ENCODE data around the gene KRTAP5-1.

Gene KRTAP5-1

DNA sequence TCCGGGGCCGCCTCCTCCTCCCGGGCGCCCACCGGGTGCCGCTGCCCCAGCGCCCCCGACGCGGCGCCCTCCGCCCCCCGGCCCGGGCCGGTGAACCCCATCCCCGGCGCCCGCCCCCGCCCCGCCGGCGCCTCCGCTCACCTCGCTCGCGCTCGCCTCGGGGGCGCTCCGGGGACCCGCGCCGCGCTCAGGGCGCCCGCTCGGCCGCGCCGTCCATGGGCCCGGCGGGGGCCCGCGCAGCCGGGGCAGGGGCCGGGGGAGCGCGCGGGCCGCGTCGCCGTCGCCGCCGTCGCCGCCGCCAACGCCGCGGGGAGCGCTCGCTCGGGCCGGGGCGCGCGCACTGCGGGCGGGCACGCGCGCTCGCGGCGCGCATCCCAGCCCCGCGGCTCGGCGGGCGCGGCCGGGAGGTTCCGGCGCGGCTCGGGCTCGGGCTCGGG, 13.3 kb downstream of the KRTAP5-1 start:
- no peak for DNase-seq (ENCODE audit: low spot score)

DNA sequence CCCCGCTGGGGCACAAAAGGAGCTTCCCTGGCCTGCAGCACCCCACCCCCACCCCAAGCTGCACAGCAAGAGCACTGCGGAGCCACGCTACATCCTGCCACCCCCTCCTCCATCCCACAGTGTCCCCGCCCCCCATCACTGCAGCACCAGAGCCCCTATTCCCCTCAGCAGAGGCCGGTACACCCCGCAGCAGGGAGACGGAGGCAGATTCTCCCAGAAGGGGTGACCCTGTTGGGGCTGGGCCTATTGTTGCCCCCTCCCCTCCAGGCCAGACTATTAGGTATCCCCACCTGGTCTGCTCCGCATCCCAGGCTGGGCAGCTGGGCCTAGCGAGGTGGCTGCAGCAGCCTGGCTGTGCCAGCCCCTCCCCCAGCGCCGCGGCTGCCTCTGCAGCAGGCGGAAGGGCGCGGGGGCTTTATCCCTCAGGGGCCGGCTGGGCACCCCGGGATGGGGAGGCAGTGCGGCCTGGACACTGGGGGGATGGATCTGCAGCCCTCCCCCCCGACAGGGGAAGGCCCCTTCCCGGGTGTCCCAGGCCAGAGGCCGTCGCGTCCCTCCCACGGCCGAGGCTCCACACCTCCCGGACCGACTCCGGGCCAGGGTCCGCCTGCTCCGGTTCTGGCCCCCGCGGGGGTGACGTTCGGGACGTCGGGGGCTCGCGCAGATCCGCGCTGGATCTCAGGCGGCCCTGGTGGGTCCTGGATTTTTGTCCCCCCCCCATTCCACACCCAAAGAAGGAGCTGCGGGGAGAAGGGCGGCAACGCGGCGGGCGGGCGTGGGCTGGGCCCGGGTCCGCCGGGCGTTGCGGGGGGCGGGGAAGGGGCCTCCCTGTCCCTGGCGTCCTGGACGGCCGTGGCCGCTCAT, 14.0 kb downstream of the KRTAP5-1 start:
- DNase-seq (ENCODE audit: low spot score), result no peak

DNA sequence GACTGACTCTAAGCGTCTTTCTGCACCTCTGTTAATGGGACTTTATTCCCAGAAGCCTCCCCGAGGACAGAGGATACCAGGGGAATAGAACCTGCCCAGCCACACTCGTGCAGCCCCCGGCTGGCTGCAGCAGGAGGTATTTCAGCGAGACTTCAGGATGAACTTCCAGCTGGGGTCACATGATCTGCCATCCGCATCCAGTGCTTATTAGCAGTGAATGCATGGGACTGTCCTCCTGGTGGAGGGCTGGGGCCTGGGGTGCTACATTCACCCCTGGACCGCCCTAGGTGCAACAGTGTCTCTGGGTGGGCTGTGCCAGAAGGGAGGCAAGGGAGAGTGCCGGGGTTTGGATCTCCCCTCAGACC, 14.6 kb downstream of the KRTAP5-1 start:
- no peak for DNase-seq (ENCODE audit: low spot score)

DNA sequence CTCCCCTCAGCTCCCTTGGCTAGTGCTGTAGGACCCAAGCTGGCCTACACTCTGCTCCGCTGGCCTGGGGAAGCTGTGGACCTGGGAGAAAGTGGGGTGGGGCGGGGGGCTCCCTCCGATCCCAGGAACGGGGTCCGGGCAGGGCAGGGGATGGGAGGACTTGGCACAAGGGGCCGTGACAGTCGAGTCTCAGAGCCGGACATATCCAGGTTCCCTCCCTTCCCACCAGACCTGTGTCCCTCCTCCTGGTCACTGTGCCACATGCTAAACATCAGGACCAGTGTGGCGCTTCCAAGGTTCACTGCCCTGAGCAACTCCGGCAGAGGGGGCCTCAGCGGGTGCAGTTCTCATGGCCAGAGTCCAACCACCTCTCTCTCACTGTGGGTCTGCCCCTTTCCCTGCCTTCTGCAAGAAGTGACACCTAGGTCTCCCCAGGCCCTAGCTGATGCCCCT, 15.1 kb downstream of the KRTAP5-1 start:
- no peak for DNase-seq (ENCODE audit: low spot score)

DNA sequence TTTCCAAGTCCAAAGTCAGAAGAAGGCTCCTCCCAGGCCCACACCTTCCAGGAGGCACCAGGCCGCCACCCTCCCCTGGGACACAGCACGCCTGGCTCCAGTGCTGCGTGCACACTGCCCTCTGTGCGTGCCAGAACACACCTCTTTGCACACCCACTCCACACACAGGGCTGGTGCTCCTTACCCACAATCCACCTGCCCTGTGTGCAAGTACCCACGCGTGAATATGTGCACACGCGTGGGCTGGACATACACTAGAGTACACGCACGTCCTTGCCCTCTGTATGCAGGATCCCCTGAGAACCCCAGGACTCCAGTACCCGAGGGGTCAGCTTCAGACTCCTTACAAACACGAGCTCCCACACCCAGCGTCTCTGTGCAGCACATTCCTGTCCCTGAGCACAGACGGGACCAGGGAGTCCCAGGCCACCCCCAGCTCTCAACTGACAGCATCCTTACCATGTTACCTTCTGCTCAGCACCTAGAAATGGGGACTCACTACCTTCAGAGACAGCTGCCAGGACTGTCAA, 15.8 kb downstream of the KRTAP5-1 start:
- DNase-seq (ENCODE audit: low spot score), result no peak

DNA sequence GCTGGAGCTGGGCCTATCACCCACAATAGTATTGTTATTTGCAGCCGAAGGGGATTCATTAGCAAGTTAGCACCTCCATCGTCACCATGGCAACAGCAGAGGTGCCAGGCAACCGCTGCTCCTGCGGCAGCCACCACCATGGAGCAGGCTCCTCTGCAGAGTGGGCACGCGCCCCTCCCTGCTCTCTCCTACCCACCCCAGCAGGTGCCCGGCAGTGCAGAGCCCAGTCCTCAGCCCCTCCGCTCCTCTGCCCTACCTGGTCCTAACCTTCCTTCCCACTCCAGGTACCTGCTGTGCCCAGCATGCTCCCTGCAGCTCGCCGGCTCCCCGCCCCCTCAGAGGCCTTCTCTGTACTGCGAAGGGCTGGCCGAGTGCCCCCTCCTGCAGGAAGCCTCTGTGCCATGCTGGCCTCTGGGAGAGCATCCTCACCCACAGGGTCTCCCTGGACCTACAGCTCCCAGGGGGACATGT, 16.6 kb downstream of the KRTAP5-1 start:
- DNase-seq (ENCODE audit: low spot score), result no peak

DNA sequence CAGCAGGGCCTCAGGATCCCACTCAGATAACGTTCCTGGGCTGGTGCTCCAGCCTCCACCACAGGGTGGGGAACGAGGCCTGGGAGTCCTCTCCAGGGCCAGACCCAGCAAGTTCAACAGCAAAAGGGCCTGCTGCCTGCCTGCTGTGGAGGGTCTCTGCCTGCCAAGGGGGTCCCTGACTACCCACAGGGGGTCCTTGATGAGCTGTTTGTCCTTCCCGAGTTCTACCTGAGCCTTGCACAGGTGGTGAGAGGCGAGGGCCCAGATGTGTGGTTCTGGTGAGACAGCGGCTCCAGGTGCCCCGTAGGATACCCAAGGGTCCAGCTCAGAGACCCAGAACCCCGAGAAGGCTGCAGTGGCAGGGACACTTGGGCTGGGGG, 17.4 kb downstream of the KRTAP5-1 start:
- DNase-seq (ENCODE audit: low spot score), result no peak

DNA sequence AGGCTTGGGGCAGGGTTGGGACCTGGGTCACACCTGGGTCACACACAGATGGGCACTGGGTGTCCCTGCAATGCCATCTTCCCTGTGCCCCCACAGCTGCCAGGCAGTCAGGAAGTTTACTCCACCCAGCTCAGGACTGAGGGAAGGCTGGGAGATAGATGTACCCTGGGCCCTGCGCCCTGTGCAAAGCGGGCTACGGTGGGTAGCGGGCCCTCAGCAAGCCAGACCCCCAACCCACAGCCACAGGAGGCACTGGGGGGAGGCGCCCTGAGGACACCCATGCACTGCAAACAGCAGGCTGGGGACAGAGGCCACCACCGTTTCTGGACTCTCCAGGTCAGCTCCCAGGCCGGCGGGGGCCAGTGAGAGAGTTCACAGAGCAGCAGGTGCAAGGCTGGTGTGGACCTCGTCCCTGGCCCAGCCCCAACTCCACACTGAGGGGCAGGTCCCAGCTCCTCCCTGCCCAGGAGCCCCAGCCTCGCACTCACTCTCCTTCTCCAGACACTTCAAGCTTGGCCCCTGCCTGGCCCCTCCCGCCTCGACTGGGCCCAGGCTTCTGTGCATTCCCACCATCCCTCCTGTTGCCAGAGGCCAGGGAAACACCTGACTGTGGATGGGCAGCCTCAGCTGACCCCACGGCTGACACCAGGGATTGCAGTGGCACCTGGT, 17.9 kb downstream of the KRTAP5-1 start:
- DNase-seq (ENCODE audit: low spot score), result no peak

DNA sequence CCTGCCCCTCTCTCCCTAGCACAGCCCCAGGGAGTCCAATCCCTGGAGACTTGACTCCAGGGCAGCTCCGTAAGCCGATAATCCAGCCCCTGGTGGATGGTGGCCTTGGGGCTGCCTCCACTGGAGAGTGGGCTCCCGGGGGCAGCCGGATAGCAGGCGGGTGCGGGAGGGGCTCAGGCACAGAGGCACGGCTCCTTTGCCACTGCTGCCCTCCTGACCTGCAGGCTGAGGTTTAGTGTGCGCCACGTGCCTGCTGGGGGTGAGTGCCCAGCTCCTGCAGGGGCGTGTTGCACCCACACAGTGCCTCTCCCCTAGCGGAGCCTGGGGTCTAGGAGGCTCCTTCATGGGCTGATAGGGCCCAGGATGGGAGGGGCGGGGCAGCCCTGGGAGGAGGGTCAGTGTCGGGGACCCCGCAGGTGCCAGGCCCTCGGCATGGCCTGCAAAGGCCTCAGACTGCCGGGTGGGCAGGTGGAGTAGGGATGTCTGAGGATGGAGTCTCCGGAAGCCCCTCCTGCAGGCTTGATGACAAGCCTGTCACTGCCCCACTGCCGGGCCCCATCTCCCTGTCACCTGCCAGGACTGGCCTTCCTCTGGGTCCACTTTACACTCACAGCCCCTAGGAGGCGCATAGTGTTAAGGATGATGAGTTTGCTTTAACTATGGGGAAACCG, 18.6 kb downstream of the KRTAP5-1 start:
- no peak for DNase-seq (ENCODE audit: low spot score)

DNA sequence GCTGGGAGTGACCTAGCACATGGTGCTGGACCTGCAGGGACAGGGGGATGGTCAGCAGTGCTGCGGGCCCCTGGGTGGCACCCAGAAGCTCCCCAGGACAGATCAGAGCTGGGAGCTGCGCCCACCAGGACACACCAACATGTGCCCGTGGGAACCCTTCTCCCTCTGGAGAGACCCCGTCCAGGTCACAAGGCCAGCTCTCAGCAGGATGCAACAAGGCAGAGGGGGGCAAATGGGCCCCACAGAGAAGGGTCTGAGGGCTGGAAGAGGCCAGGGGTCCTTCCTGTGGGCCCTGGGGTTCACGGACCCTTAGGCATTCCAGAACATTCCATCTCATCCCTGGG, 19.2 kb downstream of the KRTAP5-1 start:
- DNase-seq (ENCODE audit: low spot score), result no peak

DNA sequence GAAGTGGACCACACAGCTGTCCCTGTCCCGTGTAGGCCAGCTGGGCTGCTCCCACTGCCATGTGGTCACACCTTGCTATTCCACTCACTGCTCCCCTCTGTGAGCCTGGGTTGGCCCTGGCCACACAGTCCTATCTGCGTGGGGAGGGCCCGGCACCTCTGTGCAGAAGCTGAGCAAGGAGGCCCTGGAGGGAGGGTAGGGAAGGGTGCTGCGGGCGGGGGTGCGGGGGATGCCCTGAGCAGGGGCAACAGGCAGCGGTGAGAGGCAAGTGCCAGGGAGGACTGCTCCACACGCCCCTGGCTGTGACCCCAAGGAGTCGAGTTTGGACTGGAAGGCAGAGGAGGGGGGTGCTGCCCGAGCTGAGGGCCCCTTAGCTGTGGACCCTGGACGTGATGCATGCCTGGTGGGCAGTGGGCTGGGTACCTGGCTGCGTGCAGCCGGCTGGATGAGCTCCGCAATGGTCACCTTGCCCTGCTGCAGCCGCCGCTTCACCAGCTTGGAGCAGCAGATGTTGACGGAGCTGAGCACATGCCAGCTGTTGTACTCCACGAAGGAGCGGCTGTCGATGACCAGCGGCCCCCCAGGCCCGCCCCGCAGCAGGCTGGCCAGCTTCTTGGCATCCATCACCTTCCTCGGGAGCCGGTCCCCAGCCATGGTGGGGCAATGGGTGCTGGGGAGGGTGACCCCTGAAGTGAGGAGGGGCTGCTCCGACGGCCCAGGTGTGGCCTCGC, 19.7 kb downstream of the KRTAP5-1 start:
- DNase-seq (ENCODE audit: low spot score), result no peak

DNA sequence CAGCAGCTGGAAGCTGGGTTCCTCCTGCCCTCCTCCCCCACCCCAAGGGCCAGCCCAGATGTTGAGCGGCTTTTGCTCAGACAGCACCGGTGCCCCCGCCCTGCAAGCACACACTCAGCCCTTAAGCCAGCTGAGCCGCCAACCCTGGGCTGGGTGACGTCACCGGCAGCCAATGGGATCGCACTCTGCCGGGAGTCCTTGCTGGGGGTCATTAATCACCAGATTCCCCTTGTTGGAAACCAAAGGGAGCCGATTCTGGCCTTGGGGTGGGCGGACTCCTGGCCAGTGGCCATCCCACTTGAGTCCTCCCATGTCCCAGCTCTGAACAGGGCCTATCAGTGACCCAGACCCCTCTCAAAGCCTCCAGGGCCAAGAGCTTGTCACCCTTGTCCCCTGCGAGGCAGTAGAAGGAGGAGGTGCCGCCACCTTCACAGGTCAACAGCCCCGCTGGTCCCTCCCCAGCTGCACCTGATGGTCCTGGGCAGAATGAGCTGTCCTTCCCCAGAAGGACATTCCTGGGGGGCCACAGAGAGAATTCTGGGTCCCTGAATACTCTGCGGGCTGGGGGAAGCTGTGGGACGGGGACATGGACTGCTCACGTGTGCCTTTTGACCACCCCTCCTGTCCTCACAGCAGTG, 20.4 kb downstream of the KRTAP5-1 start:
- DNase-seq (ENCODE audit: low spot score), result peak; percentile 84

DNA sequence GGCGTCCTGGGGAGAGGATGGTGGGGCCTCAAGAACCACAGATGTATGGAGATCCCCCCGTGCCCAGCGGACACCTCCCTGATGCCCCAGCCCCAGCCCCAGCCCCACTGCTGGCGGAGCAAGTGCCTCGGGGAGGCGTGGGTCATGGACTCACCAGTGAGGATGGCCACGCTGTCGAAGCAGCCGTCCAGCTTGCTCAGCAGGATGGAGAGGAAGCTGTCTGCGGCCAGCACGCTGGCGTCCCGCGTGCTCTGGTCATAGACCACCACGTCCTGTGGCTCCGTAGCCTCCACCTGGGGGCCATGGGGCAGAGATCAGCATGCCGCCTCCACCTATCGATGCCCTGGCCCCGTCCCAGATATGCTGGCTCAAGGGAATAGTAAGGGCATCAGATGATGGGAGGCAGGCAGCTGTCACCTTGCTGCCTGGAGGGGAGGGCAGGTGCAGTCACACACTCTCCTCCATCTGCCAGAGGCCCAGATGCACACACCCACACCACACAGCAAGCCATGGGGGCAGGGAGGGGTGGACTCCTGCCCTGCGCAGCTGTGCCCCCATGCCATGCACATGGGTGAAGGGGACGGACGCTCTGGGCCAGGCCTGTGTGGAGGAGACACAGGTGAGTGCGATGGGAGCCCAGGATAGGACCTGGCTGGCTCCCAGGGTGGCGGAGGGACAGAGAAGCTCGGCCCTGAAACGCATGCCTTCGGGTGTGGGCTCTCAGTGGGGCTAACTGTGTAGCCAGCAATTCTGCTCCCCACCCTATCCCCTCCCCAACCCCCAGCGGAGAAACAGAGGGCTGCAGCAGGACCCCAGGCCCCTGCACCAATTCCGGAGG, 21.2 kb downstream of the KRTAP5-1 start:
- no peak for DNase-seq (ENCODE audit: low spot score)

DNA sequence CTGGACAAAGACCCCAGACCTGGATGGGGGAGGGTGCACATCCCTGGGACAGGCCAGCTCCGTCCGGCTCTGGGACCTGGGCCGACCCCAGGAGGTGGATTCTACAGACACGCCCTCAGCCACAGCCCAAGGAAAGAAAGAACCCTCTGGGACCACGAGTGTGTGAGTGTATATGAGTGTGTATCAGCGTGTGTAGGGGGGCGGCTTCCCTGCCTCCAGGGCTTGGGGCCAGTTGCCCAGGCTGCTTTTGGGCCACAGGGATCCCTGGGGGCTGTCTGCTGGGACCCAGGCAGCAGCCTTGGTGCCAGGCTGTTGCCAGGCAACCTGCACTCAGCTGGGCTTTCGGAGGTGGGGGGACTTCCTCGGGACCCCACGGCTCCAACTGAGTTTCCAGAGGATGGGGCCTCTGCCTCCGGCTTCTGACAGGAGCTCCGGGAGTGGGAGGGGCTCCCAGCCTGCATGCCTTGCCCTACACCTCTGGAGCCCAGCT, 21.9 kb downstream of the KRTAP5-1 start:
- DNase-seq (ENCODE audit: low spot score), result no peak

DNA sequence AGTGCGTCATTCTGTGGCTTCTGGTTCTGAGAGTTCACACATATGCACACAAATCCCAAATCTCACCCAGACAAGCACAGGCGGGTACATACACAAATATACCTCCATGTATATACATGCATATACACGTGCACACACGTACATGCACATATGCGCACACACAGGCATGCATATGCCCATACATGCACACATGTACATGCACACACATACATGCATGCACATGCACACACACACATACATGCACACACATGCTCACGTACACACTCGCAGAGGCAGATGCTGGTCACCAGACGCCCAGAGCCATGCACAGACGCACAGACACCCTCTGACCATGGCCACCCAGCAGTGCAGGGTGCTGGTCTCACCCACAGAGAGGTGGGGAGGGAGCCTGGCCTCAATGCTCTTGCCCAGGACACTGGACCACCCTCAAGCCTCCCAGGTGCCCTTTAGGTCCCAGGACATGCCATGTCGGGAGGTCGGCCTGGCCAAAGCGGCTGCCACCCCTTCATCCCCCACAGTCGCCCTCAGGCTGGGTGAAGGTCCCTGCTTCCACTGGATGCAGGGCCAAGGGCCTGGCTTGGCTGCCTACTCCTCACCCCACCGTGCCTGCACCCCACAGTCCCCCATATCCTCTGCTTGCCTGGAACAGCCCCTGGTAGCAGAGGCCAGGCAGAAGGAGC, 22.5 kb downstream of the KRTAP5-1 start:
- no peak for DNase-seq (ENCODE audit: low spot score)

DNA sequence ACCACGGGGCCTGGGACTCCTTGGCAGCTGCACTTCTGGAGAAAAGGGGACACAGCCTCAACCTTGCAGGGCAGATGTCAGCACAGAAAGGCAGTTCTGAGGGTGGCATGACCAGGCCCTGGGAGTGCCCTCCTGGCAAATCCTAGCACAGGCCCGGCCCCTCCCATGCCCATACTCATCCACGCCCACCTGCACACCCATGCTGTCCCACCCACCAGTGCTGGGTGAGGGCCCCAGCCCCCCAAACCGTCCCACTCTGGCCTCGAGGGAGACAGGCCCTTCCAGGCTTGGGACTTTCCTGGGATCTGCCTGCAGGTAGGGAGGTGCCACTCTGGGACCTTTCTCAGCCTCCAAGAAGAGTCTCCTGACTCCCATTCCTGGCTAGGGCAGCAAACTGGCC, 23.1 kb downstream of the KRTAP5-1 start:
- no peak for DNase-seq (ENCODE audit: low spot score)

DNA sequence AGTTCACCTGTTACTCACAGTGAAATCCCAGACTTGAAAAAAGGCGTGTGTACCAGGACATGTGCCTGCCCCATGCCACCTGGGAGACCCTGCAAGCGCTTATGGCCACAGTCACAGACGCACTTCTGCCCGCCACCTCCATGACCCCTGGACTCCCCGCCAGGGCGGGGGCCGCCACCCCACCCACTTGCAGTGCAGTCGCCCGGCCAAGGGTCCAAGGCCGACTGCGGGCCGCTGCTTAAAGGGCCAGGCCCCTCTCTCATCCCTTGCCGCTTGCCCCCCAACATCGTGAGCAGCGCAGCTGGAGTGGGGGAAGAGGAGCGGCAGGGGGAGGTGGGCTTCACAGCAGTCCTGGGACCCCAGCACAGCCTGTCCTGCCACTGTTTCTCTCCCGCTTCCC, 23.8 kb downstream of the KRTAP5-1 start:
- DNase-seq (ENCODE audit: low spot score), result no peak

DNA sequence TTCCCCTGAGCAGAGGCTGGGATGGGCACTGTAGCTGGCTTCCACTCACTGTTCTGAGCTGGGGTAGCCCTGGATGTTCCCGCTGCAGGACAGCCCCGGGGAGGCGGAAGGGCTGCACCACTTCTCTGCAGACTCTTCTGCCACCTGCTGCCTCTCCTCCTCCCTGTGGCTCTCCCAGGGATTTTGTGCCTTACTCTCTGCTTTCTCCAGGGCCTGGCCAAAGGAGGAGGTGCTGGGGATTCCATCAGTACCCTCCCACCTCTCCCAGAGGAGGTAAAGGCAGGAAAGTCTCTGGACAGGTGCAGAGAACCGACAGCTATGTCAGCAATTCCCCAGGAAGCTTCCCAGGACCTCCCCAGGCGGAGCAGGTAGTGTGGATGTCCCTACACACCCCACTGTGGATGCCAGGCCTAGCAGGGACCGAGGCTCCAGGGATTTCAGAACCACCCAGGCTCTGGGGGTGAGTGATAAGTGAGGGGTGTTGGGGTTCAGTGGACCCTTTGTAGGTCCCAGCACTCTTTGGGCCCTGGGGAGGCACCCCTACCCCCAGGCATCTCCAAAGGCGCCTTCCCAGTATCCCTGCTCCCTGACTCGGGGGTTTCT, 24.3 kb downstream of the KRTAP5-1 start:
- no peak for DNase-seq (ENCODE audit: low spot score)

DNA sequence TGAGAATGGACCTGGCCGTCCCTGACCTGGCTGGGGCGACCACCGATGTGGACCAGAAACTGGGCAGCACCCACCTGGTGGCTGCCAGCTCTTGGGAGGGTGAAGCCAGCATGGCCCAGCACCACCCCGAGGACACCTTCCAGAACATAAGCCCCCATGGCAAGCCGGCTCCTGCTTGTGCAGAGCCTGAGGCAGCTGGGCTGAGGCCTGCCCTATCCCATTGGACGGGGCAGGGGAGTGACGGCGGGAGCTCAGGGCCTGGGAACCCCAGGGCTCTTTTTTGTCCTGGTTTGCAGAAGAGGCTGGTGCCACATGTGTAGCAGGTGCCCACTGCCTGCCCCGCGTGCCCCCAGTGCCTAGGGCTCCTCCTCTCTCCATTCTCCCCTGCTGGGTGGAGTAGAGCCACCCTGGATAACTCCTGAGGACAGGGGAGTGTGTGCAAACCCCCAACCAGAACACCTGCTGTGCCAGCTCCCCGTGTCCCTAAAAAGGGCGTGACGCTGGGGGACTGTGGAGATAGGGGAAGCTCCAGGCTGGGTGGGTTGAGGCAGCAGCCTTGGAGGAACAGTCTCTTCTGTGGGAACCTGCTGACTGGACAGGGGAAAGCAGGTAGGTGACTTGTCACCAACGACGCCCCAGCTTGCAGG, 25.0 kb downstream of the KRTAP5-1 start:
- no peak for DNase-seq (ENCODE audit: low spot score)

Data from hepatic stellate cell (primary cell).